K562 (cell line): ENCODE results near the gene MALAT1. TPM values are rescaled to one million over a fixed set of nuclear protein-coding genes. Genes with fewer than 3 reads are reported as not detected.
A peak's percentile ranks its signal among the peaks of the same experiment; 100 is the strongest.

Experiments
- ARHGAP35 ChIP-seq: fragments of 450-650 bp; IDR thresholded peaks from 2 replicates; pipeline ENCODE4 v1.6.1; 2018; ENCODE audit not compliant: partially characterized antibody
- ATF1 ChIP-seq, 2 experiments: fragments of 450-650 bp in 1 of 2; IDR thresholded peaks; 2 replicates each; pipeline ENCODE4 v1.6.1; 2016; ENCODE audit warnings: missing compliant biosample characterization in 1 of 2, missing genetic modification characterization in 1 of 2
- BHLHE40 ChIP-seq: IDR thresholded peaks from 2 replicates; pipeline ENCODE4 v1.6.1; 2011; ENCODE audit warnings: low read length, improper control_type of control experiment
- CAMTA2 ChIP-seq: fragments of 250-450 bp; sonication (Bioruptor Pico); conservative IDR thresholded peaks from 2 replicates; pipeline ENCODE4 v1.5.1; 2022
- CC2D1A ChIP-seq: fragments of 450-650 bp; IDR thresholded peaks from 2 replicates; pipeline ENCODE4 v1.6.1; 2017; ENCODE audit warnings: mild to moderate bottlenecking
- FUS ChIP-seq: fragments of 200-400 bp; formaldehyde crosslinking; optimal IDR thresholded peaks from 2 replicates; pipeline ENCODE3; 2017; ENCODE audit warnings: low read depth, low read length
- NONO ChIP-seq, 2 experiments: fragments of 200-400 bp in 1 of 2; fragments of 450-650 bp in 1 of 2; formaldehyde crosslinking in 1 of 2; IDR thresholded peaks; 2 replicates each; pipeline ENCODE4 v1.6.1; 2017; ENCODE audit warnings: low read depth in 2 of 2, mild to moderate bottlenecking in 2 of 2, moderate library complexity in 2 of 2, low read length in 1 of 2
- RBM39 ChIP-seq: fragments of 200-400 bp; formaldehyde crosslinking; optimal IDR thresholded peaks from 2 replicates; pipeline ENCODE3; 2018; ENCODE audit warnings: low read depth, low read length
- SPI1 ChIP-seq: IDR thresholded peaks from 2 replicates; pipeline ENCODE4 v1.6.1; 2011; ENCODE audit warnings: low read depth, low read length, control low read depth, borderline replicate concordance
- XRCC4 ChIP-seq: IDR thresholded peaks from one replicate; pipeline ENCODE4 v1.6.1; 2011; ENCODE audit not compliant: insufficient read depth, insufficient read length; ENCODE audit errors: extremely low read depth
- ZNF23 ChIP-seq: fragments of 250-450 bp; sonication (Bioruptor Pico); IDR thresholded peaks from 2 replicates; pipeline ENCODE4 v1.4.0; 2020; ENCODE audit warnings: mild to moderate bottlenecking
- ZNF282 ChIP-seq: sonication (generic); formaldehyde crosslinking; IDR thresholded peaks from 2 replicates; pipeline ENCODE4 v1.8.1; 2023; ENCODE audit warnings: missing genetic modification reagents
- polyA plus RNA-seq, 8 experiments: library from polyadenylated mRNA; depleted of rRNA in 4 of 8; stranded (reverse) in 5 of 8; unstranded in 3 of 8; fragments of >200 nt; fragmentation: Nextera tagmentation in 2 of 8; fragmentation: Illumina TruSeq in 1 of 8; extraction: Ambion mirVana in 2 of 8; extraction: Trizol in 1 of 8; gene quantifications; 2 replicates each; pipeline versions ENCODE4 v1.2.1 to v1.2.3, GENCODE V29; 2011 to 2014; ENCODE audit warnings: inconsistent platforms in 1 of 8, missing spikeins in 1 of 8
- total RNA-seq, 7 experiments: library from RNA; depleted of rRNA in 6 of 7; stranded (reverse); fragments of >200 nt in 6 of 7; fragmentation: Illumina TruSeq in 2 of 7; extraction: Trizol in 2 of 7; gene quantifications; 2 replicates each; pipeline versions ENCODE4 v1.2.1 to v1.2.3, GENCODE V29; 2011 to 2021; ENCODE audit warnings: low replicate concordance in 1 of 7
- TF ChIP-seq, protein P1 (sequence below): fragments of 450-650 bp; IDR thresholded peaks from 2 replicates; pipeline ENCODE4 v1.6.1; 2017; ENCODE audit warnings: mild to moderate bottlenecking, moderate library complexity
- TF ChIP-seq, protein P2 (sequence below): fragments of 450-650 bp; formaldehyde crosslinking; IDR thresholded peaks from 2 replicates; pipeline ENCODE4 v1.4.0; 2022; ENCODE audit warnings: mild to moderate bottlenecking, moderate library complexity
- TF ChIP-seq, protein P3 (sequence below), 2 experiments: IDR thresholded peaks; 2 replicates each; pipeline ENCODE4 v1.6.1; 2011; ENCODE audit warnings: borderline replicate concordance in 1 of 2, control low read depth in 1 of 2, low read depth in 1 of 2, low read length in 1 of 2, mild to moderate bottlenecking in 1 of 2, mixed read lengths in 1 of 2, moderate library complexity in 1 of 2; ENCODE audit not compliant: insufficient read depth in 1 of 2, insufficient read length in 1 of 2, poor library complexity in 1 of 2, severe bottlenecking in 1 of 2; ENCODE audit errors: extremely low read depth in 1 of 2
- TF ChIP-seq, protein P4 (sequence below), 2 experiments: fragments of 450-650 bp in 1 of 2; sonication (generic) in 1 of 2; formaldehyde crosslinking in 1 of 2; IDR thresholded peaks in 1 of 2; conservative IDR thresholded peaks in 1 of 2; 2 replicates each; pipeline versions ENCODE4 v1.6.1 to v1.8.1; 2016 to 2023; ENCODE audit warnings: mild to moderate bottlenecking in 2 of 2, moderate library complexity in 2 of 2, inconsistent platforms in 1 of 2, missing genetic modification reagents in 1 of 2
- TF ChIP-seq, protein P5 (sequence below): fragments of 250-450 bp; sonication (Bioruptor Pico); IDR thresholded peaks from 2 replicates; pipeline ENCODE4 v1.8.0; 2022; ENCODE audit warnings: inconsistent platforms

MALAT1 gene
- total and polyA plus RNA-seq, 9 of the 15 experiments (the other 6 are each of a cell fraction or from before 2014, with no cell fraction given): 363 to 8,715 (median 2,351) TPM

DNA sequence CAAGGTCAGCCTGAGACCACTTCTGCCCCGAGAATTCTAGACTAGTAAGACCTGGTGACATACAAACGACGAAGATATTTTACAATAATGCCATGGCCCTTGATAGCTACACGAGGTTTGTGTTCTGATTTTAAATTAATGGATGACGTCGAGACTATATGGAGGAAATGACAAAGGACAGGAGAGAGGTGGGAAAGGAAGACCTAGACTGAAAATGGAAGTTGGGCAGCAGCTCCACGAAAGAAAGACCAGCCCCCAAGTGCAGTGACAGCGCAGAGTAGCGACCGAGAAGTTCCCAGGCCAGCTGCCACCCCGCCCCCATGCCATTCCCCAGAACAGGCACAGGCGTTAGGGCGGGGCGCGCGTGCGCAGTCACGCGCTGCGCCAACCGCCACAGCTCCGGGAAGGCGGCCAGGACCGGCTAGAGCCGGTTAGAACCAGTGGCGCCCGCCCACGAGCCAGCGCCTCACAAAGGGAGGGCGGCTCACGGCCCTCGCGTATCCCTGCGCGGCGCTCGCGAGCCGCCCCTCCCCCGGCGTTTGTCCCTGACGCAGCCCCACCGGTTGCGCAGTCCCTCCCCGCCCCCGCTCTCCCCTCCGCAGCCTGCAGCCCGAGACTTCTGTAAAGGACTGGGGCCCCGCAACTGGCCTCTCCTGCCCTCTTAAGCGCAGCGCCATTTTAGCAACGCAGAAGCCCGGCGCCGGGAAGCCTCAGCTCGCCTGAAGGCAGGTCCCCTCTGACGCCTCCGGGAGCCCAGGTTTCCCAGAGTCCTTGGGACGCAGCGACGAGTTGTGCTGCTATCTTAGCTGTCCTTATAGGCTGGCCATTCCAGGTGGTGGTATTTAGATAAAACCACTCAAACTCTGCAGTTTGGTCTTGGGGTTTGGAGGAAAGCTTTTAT lies 1.5 kb upstream of the MALAT1 start (continued):
- TF ChIP-seq, protein P1, sequence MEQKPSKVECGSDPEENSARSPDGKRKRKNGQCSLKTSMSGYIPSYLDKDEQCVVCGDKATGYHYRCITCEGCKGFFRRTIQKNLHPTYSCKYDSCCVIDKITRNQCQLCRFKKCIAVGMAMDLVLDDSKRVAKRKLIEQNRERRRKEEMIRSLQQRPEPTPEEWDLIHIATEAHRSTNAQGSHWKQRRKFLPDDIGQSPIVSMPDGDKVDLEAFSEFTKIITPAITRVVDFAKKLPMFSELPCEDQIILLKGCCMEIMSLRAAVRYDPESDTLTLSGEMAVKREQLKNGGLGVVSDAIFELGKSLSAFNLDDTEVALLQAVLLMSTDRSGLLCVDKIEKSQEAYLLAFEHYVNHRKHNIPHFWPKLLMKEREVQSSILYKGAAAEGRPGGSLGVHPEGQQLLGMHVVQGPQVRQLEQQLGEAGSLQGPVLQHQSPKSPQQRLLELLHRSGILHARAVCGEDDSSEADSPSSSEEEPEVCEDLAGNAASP: no peak
- TF ChIP-seq ZNF23 (CRISPR knock-in tag): no peak
- no peak for TF ChIP-seq CAMTA2
- TF ChIP-seq ATF1 (CRISPR knock-in tag; IDR thresholded peaks at IDR 0.05): peak; percentile 14; the same call in 1 of the 2 replicates
- TF ChIP-seq ATF1 (tag; IDR thresholded peaks at IDR 0.05): peak; percentile 87
- TF ChIP-seq, protein P2, sequence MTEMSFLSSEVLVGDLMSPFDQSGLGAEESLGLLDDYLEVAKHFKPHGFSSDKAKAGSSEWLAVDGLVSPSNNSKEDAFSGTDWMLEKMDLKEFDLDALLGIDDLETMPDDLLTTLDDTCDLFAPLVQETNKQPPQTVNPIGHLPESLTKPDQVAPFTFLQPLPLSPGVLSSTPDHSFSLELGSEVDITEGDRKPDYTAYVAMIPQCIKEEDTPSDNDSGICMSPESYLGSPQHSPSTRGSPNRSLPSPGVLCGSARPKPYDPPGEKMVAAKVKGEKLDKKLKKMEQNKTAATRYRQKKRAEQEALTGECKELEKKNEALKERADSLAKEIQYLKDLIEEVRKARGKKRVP: no peak
- TF ChIP-seq ZNF282 (CRISPR knock-in tag): no peak
- TF ChIP-seq, protein P3, sequence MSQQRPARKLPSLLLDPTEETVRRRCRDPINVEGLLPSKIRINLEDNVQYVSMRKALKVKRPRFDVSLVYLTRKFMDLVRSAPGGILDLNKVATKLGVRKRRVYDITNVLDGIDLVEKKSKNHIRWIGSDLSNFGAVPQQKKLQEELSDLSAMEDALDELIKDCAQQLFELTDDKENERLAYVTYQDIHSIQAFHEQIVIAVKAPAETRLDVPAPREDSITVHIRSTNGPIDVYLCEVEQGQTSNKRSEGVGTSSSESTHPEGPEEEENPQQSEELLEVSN (IDR thresholded peaks at IDR 0.05; ENCODE audit: borderline replicate concordance in 1 of 2, extremely low read depth in 1 of 2, insufficient read depth in 1 of 2, insufficient read length in 1 of 2, low read depth in 1 of 2, low read length in 1 of 2, poor library complexity in 1 of 2, severe bottlenecking in 1 of 2): peak; percentile 65 to 86
- TF ChIP-seq, protein P4, sequence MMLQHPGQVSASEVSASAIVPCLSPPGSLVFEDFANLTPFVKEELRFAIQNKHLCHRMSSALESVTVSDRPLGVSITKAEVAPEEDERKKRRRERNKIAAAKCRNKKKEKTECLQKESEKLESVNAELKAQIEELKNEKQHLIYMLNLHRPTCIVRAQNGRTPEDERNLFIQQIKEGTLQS (IDR thresholded peaks at IDR 0.05): peak; percentile 48
- TF ChIP-seq, protein P4 (CRISPR knock-in tag; conservative IDR thresholded peaks at IDR 0.05): peak; percentile 74; the same call in 1 of the 2 replicates
- TF ChIP-seq CC2D1A: 0 out of 2 replicates have a peak, but pooled peaks have one; percentile 41
- TF ChIP-seq SPI1: no peak
- TF ChIP-seq ARHGAP35: no peak
- TF ChIP-seq, protein P5, sequence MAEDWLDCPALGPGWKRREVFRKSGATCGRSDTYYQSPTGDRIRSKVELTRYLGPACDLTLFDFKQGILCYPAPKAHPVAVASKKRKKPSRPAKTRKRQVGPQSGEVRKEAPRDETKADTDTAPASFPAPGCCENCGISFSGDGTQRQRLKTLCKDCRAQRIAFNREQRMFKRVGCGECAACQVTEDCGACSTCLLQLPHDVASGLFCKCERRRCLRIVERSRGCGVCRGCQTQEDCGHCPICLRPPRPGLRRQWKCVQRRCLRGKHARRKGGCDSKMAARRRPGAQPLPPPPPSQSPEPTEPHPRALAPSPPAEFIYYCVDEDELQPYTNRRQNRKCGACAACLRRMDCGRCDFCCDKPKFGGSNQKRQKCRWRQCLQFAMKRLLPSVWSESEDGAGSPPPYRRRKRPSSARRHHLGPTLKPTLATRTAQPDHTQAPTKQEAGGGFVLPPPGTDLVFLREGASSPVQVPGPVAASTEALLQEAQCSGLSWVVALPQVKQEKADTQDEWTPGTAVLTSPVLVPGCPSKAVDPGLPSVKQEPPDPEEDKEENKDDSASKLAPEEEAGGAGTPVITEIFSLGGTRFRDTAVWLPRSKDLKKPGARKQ (CRISPR knock-in tag): no peak
- peak; percentile 33 to 85; a peak in 2 of 4 replicates for TF ChIP-seq NONO (IDR thresholded peaks at IDR 0.05; ENCODE audit: low read depth in 2 of 2, low read length in 1 of 2)
- no peak for TF ChIP-seq RBM39
- peak; percentile 94 for TF ChIP-seq FUS
- TF ChIP-seq XRCC4: no peak
- TF ChIP-seq BHLHE40: peak; percentile 98
